ENCODE data around the gene UTS2B.

UTS2B gene

GRCh38 chr3:191320316-191320715 lies 10.0 kb downstream of the UTS2B start:
- no peak for DNase-seq

GRCh38 chr3:191316876-191317603 lies 13.3 kb downstream of the UTS2B start:
- DNase-seq: no peak

- no peak for DNase-seq
Measured at GRCh38 chr3:191314109-191314728, 16.1 kb downstream of the UTS2B start.

GRCh38 chr3:191313296-191313695 lies 17.0 kb downstream of the UTS2B start:
- DNase-seq: no peak

GRCh38 chr3:191307341-191307740 lies 23.0 kb downstream of the UTS2B start:
- no peak for DNase-seq

- DNase-seq: no peak
Measured at GRCh38 chr3:191306428-191306827, 23.9 kb downstream of the UTS2B start.

GRCh38 chr3:191303596-191303995 lies 26.7 kb downstream of the UTS2B start:
- DNase-seq: no peak

GRCh38 chr3:191302451-191302850 lies 27.9 kb downstream of the UTS2B start:
- DNase-seq: no peak

- no peak for DNase-seq
Measured at GRCh38 chr3:191301782-191302411, 28.4 kb downstream of the UTS2B start.

- no peak for DNase-seq
Measured at GRCh38 chr3:191301017-191301416, 29.3 kb downstream of the UTS2B start.

GRCh38 chr3:191300422-191300821 lies 29.9 kb downstream of the UTS2B start:
- DNase-seq: no peak

GRCh38 chr3:191298846-191299245 lies 31.5 kb downstream of the UTS2B start:
- DNase-seq: no peak

GRCh38 chr3:191296041-191296541 lies 34.2 kb downstream of the UTS2B start:
- no peak for DNase-seq

GRCh38 chr3:191294291-191294690 lies 36.0 kb downstream of the UTS2B start:
- DNase-seq: no peak

- DNase-seq: no peak
Measured at GRCh38 chr3:191292243-191293015, 37.9 kb downstream of the UTS2B start.

- no peak for DNase-seq
Measured at GRCh38 chr3:191290311-191291025, 39.9 kb downstream of the UTS2B start.

- no peak for DNase-seq
Measured at GRCh38 chr3:191283400-191283799, 46.9 kb downstream of the UTS2B start.

- no peak for DNase-seq
Measured at GRCh38 chr3:191282251-191283185, 47.8 kb downstream of the UTS2B start.

GRCh38 chr3:191280882-191281281 lies 49.4 kb downstream of the UTS2B start:
- DNase-seq: no peak

- no peak for DNase-seq
Measured at GRCh38 chr3:191280111-191280510, 50.2 kb downstream of the UTS2B start.

- no peak for DNase-seq
Measured at GRCh38 chr3:191275751-191276150, 54.6 kb downstream of the UTS2B start.
